Measurements from ENCODE around the gene SLC4A7. TPM values are rescaled to one million over a fixed set of nuclear protein-coding genes. Genes with fewer than 3 reads are reported as not detected.
"Not testable (repeated sequence)": the region's sequence is repeated elsewhere in the genome, so short reads cannot be mapped to it uniquely, and the experiment has no call there.

The SLC4A7 gene
- total and polyA plus RNA-seq, 2 experiments from 2014 or later, result 25.5 to 73.4 TPM

DNA sequence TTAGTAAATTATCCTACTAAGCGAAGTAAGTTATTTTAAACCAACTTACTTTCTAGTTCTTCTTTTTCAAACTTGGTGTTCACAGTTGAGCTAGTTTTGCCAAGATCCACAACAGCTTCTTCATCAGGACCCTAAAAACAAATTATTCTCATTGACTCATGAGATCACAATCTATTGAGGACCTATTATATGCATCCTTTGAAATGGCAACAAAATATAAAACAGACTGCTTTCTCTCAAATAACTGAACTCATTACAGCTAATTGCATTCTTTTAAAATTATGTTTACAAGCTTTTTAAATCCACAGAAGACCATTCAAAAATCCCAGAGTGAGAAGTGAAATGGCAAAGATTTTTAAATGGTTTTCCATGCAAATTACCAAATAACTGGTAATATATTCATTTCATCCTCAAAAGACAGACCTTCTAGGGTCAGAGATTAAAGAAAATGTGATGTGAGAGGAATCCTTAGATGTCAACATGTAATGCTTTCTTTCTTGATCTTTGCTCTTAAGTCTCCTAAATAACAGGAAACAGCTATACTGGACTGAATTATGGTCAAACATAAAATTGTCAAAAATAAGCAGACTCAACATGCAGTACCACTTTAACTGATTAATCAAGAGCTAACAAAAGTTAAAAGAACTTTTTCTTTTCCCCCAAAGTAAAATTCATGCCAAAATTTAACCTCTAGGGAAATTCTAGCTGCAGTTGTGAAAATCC is 31.7 kb downstream of the SLC4A7 start:
- no peaks in the 10 kb centered on the region for H3K9me3 ChIP-seq (ENCODE audit: low read depth)
- peaks cover 20% of the 10 kb centered on the region for H3K36me3 ChIP-seq (ENCODE audit: low read depth)
- in situ Hi-C loops (cut with MboI), result no loop called here
- no peak overlapping the region for H3K27ac ChIP-seq
- no peak overlapping the region for H3K4me2 ChIP-seq (ENCODE audit: unreplicated experiment)
- peaks cover 99% of the 10 kb centered on the region for H3K79me2 ChIP-seq (ENCODE audit: insufficient read depth)
- WGBS, 2 experiments (ENCODE audit: low coverage in 1 of 2, low lambda C conversion rate in 2 of 2, missing lambda C conversion rate in 2 of 2), result 96 to 100% methylated on average over 1 of the region's 1 CpG
- no peak overlapping the region for H3K9ac ChIP-seq
- H3K9me2 ChIP-seq (ENCODE audit: insufficient read depth), result no peaks in the 10 kb centered on the region
- H3K4me1 ChIP-seq (ENCODE audit: insufficient read depth), result peaks cover 48% of the 10 kb centered on the region
- H3F3A ChIP-seq (ENCODE audit: insufficient read depth), result peaks cover 44% of the 10 kb centered on the region
- no peak for DNase-seq
- H2AFZ ChIP-seq, result no peak overlapping the region
- no peaks in the 10 kb centered on the region for H3K27me3 ChIP-seq (replicated peaks; ENCODE audit: insufficient read depth)
- H3K4me3 ChIP-seq, result no peak overlapping the region
- peaks cover 9% of the 10 kb centered on the region; the same call in 1 of the 2 replicates for H4K20me1 ChIP-seq (ENCODE audit: insufficient read depth)
- TF ChIP-seq EZH2 (IDR thresholded peaks at IDR 0.05; ENCODE audit: insufficient read depth, poor library complexity, severe bottlenecking) (no peak), EZH2phosphoT487 (IDR thresholded peaks at IDR 0.05; ENCODE audit: insufficient read depth, low read depth) (no peak)

- peaks cover 9% of the 10 kb centered on the region; the same call in 1 of the 2 replicates for H4K20me1 ChIP-seq (ENCODE audit: insufficient read depth)
- no peak overlapping the region for H3K4me3 ChIP-seq
- H3K4me2 ChIP-seq (ENCODE audit: unreplicated experiment), result no peak overlapping the region
- no peak overlapping the region for H2AFZ ChIP-seq
- H3K36me3 ChIP-seq (ENCODE audit: low read depth), result peaks cover 27% of the 10 kb centered on the region
- H3K79me2 ChIP-seq (ENCODE audit: insufficient read depth), result peaks cover 99% of the 10 kb centered on the region
- H3K9me2 ChIP-seq (ENCODE audit: insufficient read depth), result no peaks in the 10 kb centered on the region
- in situ Hi-C loops (cut with MboI), result no loop called here
- no peaks in the 10 kb centered on the region for H3K27me3 ChIP-seq (replicated peaks; ENCODE audit: insufficient read depth)
- no peak overlapping the region for H3K9ac ChIP-seq
- no peak overlapping the region for H3K27ac ChIP-seq
- no peak for DNase-seq
- H3K4me1 ChIP-seq (ENCODE audit: insufficient read depth), result peaks cover 45% of the 10 kb centered on the region
- no peaks in the 10 kb centered on the region for H3K9me3 ChIP-seq (ENCODE audit: low read depth)
- TF ChIP-seq EZH2phosphoT487 (IDR thresholded peaks at IDR 0.05; ENCODE audit: insufficient read depth, low read depth) (no peak), EZH2 (IDR thresholded peaks at IDR 0.05; ENCODE audit: insufficient read depth, poor library complexity, severe bottlenecking) (no peak)
- H3F3A ChIP-seq (ENCODE audit: insufficient read depth), result peaks cover 39% of the 10 kb centered on the region
Observed at GRCh38 chr3:27451842-27452241, 32.3 kb downstream of the SLC4A7 start.

- TF ChIP-seq EZH2 (IDR thresholded peaks at IDR 0.05; ENCODE audit: insufficient read depth, poor library complexity, severe bottlenecking) (no peak), EZH2phosphoT487 (IDR thresholded peaks at IDR 0.05; ENCODE audit: insufficient read depth, low read depth) (no peak)
- H3F3A ChIP-seq (ENCODE audit: insufficient read depth), result peaks cover 34% of the 10 kb centered on the region
- no peak for DNase-seq
- H2AFZ ChIP-seq, result no peak overlapping the region
- H3K27ac ChIP-seq, result no peak overlapping the region
- peaks cover 9% of the 10 kb centered on the region; the same call in 1 of the 2 replicates for H4K20me1 ChIP-seq (ENCODE audit: insufficient read depth)
- H3K4me1 ChIP-seq (ENCODE audit: insufficient read depth), result peaks cover 39% of the 10 kb centered on the region
- H3K4me2 ChIP-seq (ENCODE audit: unreplicated experiment), result no peak overlapping the region
- peaks cover 31% of the 10 kb centered on the region for H3K36me3 ChIP-seq (ENCODE audit: low read depth)
- in situ Hi-C loops (cut with MboI), result no loop called here
- H3K27me3 ChIP-seq (replicated peaks; ENCODE audit: insufficient read depth), result no peaks in the 10 kb centered on the region
- H3K9me3 ChIP-seq (ENCODE audit: low read depth), result no peaks in the 10 kb centered on the region
- H3K4me3 ChIP-seq, result no peak overlapping the region
- no peaks in the 10 kb centered on the region for H3K9me2 ChIP-seq (ENCODE audit: insufficient read depth)
- peaks cover 99% of the 10 kb centered on the region for H3K79me2 ChIP-seq (ENCODE audit: insufficient read depth)
- H3K9ac ChIP-seq, result no peak overlapping the region
Observed at GRCh38 chr3:27451251-27451650, 32.9 kb downstream of the SLC4A7 start.

DNA sequence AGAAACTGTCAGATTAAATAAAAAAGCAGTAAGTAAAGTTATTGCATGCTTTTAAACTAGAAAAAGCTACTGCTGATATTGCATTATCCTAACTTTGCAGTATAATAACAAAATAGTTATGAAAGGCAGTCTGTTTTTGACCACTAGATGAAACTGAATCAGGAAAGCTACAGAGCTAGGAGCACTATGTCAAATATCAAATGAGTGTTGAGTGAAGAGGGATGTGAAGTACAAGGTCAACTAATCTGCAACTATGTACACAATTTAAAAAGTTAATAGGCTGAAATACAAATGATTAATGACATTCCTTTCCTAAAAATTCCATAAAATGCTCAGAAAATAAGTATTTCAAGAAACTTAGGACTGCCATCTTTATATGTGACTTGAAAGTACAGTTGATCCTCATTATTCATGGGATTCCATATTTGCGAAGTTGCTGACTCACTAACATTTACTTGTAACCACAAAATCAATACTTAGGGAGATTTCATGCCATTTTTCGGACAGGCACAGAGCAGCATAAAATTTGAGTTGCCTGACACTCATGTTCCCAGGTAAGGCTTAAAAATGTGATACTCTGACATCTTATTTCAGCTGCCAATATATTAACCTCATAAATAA is 34.5 kb downstream of the SLC4A7 start:
- H3K4me1 ChIP-seq (ENCODE audit: insufficient read depth), result peaks cover 32% of the 10 kb centered on the region
- H3K4me2 ChIP-seq (ENCODE audit: unreplicated experiment), result no peak overlapping the region
- in situ Hi-C loops (cut with MboI), result no loop called here
- no peaks in the 10 kb centered on the region for H3K9me2 ChIP-seq (ENCODE audit: insufficient read depth)
- peaks cover 37% of the 10 kb centered on the region for H3F3A ChIP-seq (ENCODE audit: insufficient read depth)
- peaks cover 9% of the 10 kb centered on the region; the same call in 1 of the 2 replicates for H4K20me1 ChIP-seq (ENCODE audit: insufficient read depth)
- DNase-seq, result no peak
- H3K4me3 ChIP-seq, result no peak overlapping the region
- WGBS, 2 experiments (ENCODE audit: low coverage in 1 of 2, low lambda C conversion rate in 2 of 2, missing lambda C conversion rate in 2 of 2), result 94 to 98% methylated on average over 2 of the region's 2 CpGs
- no peak overlapping the region for H3K27ac ChIP-seq
- H3K9ac ChIP-seq, result no peak overlapping the region
- no peaks in the 10 kb centered on the region for H3K9me3 ChIP-seq (ENCODE audit: low read depth)
- H3K27me3 ChIP-seq (replicated peaks; ENCODE audit: insufficient read depth), result no peaks in the 10 kb centered on the region
- TF ChIP-seq EZH2 (IDR thresholded peaks at IDR 0.05; ENCODE audit: insufficient read depth, poor library complexity, severe bottlenecking), result no peak
- TF ChIP-seq EZH2phosphoT487 (IDR thresholded peaks at IDR 0.05; ENCODE audit: insufficient read depth, low read depth), result no peak
- H2AFZ ChIP-seq, result no peak overlapping the region
- peaks cover 95% of the 10 kb centered on the region for H3K79me2 ChIP-seq (ENCODE audit: insufficient read depth)
- peaks cover 42% of the 10 kb centered on the region for H3K36me3 ChIP-seq (ENCODE audit: low read depth)

DNA sequence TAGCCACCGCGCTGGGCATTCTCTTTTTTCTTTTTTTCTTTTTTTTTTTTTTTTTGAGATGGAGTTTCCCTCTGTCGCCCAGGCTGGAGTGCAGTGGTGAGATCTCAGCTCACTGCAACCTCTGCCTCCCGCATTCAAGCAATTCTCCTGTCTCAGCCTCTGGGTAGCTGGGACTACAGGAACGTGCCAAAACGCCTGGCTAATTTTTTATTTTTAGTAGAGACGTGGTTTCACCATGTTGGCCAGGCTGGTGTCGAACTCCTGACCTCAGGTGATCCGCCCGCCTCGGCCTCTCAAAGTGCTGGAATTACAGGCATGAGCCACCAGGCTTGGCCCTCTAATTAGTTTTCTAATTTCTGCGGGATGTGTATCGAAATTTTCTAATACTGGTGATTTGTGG is 41.2 kb downstream of the SLC4A7 start:
- in situ Hi-C loops (cut with MboI), result not testable (repeated sequence)

GRCh38 chr3:27438352-27438751 is 45.8 kb downstream of the SLC4A7 start:
- H3K4me2 ChIP-seq (ENCODE audit: unreplicated experiment); H4K20me1 ChIP-seq (ENCODE audit: insufficient read depth); H3K27me3 ChIP-seq (replicated peaks; ENCODE audit: insufficient read depth); H3K4me3 ChIP-seq; H3K9ac ChIP-seq; DNase-seq; H3K4me1 ChIP-seq (ENCODE audit: insufficient read depth); H3K27ac ChIP-seq; H3K9me2 ChIP-seq (ENCODE audit: insufficient read depth); H2AFZ ChIP-seq; in situ Hi-C loops (cut with MboI); H3K9me3 ChIP-seq (ENCODE audit: low read depth): not testable (repeated sequence)
- peaks cover 69% of the 10 kb centered on the region for H3F3A ChIP-seq (ENCODE audit: insufficient read depth)
- H3K36me3 ChIP-seq (ENCODE audit: low read depth), result peaks cover 79% of the 10 kb centered on the region
- WGBS, 2 experiments (ENCODE audit: low coverage in 1 of 2, low lambda C conversion rate in 2 of 2, missing lambda C conversion rate in 2 of 2), result 95 to 99% methylated on average over 4 of the region's 4 CpGs
- H3K79me2 ChIP-seq (ENCODE audit: insufficient read depth), result peaks cover 67% of the 10 kb centered on the region

More for the DNA sequence above, 41.2 kb downstream of the SLC4A7 start:
- H3K9ac ChIP-seq; DNase-seq; H2AFZ ChIP-seq; H3K9me2 ChIP-seq (ENCODE audit: insufficient read depth); H3K9me3 ChIP-seq (ENCODE audit: low read depth); H3K4me1 ChIP-seq (ENCODE audit: insufficient read depth); H3K4me3 ChIP-seq; H3K4me2 ChIP-seq (ENCODE audit: unreplicated experiment); H4K20me1 ChIP-seq (ENCODE audit: insufficient read depth); H3K27ac ChIP-seq; H3K27me3 ChIP-seq (replicated peaks; ENCODE audit: insufficient read depth): not testable (repeated sequence)
- Histone ChIP-seq H3K36me3 (ENCODE audit: low read depth) (peaks cover 75% of the 10 kb centered on the region), H3K79me2 (ENCODE audit: insufficient read depth) (peaks cover 79% of the 10 kb centered on the region), H3F3A (ENCODE audit: insufficient read depth) (peaks cover 57% of the 10 kb centered on the region)
- 96 to 98% methylated on average over 13 of the region's 13 CpGs for WGBS, 2 experiments (ENCODE audit: low coverage in 1 of 2, low lambda C conversion rate in 2 of 2, missing lambda C conversion rate in 2 of 2)
